Subcutaneous abdominal adipose tissue (tissue), 5 donors: Measurements from ENCODE around the gene PTGR1.

Experiments used
- H3K27ac ChIP-seq: one replicate; pipeline ENCODE4 v1.7.0; 2013; ENCODE audit warnings: low read depth, mild to moderate bottlenecking, inconsistent platforms, low read length, moderate library complexity
- H3K27me3 ChIP-seq, 5 donors: one replicate each; pipeline ENCODE4 v1.7.0; 2013; ENCODE audit warnings: low read length in 5 of 5, inconsistent platforms in 1 of 5; ENCODE audit not compliant: control insufficient read depth in 5 of 5, insufficient read depth in 4 of 5
- H3K36me3 ChIP-seq, 5 donors: one replicate each; pipeline ENCODE4 v1.7.0; 2013; ENCODE audit warnings: low read length in 5 of 5; ENCODE audit not compliant: control insufficient read depth in 5 of 5, insufficient read depth in 5 of 5
- H3K4me1 ChIP-seq, 5 donors: one replicate each; pipeline ENCODE4 v1.7.0; 2013; ENCODE audit warnings: low read length in 5 of 5, mild to moderate bottlenecking in 3 of 5, moderate library complexity in 1 of 5; ENCODE audit not compliant: control insufficient read depth in 5 of 5, insufficient read depth in 5 of 5
- H3K4me3 ChIP-seq, 5 donors: one replicate each; pipeline ENCODE4 v1.7.0; 2013; ENCODE audit warnings: low read length in 5 of 5, low read depth in 1 of 5
- H3K9ac ChIP-seq, 5 donors: one replicate each; pipeline ENCODE4 v1.7.0; 2013; ENCODE audit warnings: low read length in 5 of 5, mild to moderate bottlenecking in 4 of 5, moderate library complexity in 3 of 5
- H3K9me3 ChIP-seq, 5 donors: one replicate each; pipeline ENCODE4 v1.7.0; 2013; ENCODE audit warnings: low read length in 5 of 5; ENCODE audit not compliant: control insufficient read depth in 5 of 5
- donor health status: healthy.
- donor health status: healthy.
- donor health status: healthy.
- donor health status: healthy.
- donor health status: healthy.

Gene PTGR1

GRCh38 chr9:111599092-111599954 is at the start of gene PTGR1:
Gene PTGR1, minus strand, starts transcription at chr9:111599647. Its CDS starts 2,225 bp downstream, at chr9:111597422.
- Histone ChIP-seq H3K9ac (peak within 1 kb of the TSS; percentile 73 to 88 (median 76)), H3K9me3 (no peaks in the 10 kb centered on the region), H3K27ac (peak within 1 kb of the TSS; percentile 95), H3K4me3 (peak within 1 kb of the TSS; percentile 83 to 89 (median 87)), H3K36me3 (peaks cover 12 to 21% (median 14%) of the 10 kb centered on the region in 5 donors), H3K27me3 (no peaks in the 10 kb centered on the region), H3K4me1 (peaks cover 0 to 24% (median 13%) of the 10 kb centered on the region in 5 donors)

- Histone ChIP-seq H3K4me1 (peaks cover 0 to 5% (median 0%) of the 10 kb centered on the region in 5 donors), H3K9ac (no peak overlapping the region), H3K4me3 (no peak overlapping the region), H3K27me3 (no peaks in the 10 kb centered on the region), H3K27ac (no peak overlapping the region), H3K9me3 (no peaks in the 10 kb centered on the region), H3K36me3 (peaks cover 5 to 30% (median 20%) of the 10 kb centered on the region in 5 donors)
These were observed 49.6 kb upstream of the PTGR1 start for GRCh38 chr9:111649016-111649415.

- Histone ChIP-seq H3K9ac (peak overlapping the region in 1 of 5 donors; percentile 29), H3K36me3 (peaks cover 4 to 28% (median 13%) of the 10 kb centered on the region in 5 donors), H3K27me3 (no peaks in the 10 kb centered on the region), H3K4me3 (no peak overlapping the region), H3K9me3 (no peaks in the 10 kb centered on the region), H3K4me1 (peaks cover 0 to 5% (median 0%) of the 10 kb centered on the region in 5 donors), H3K27ac (peak overlapping the region; percentile 60)
These were observed 48.6 kb upstream of the PTGR1 start for GRCh38 chr9:111648066-111648465.

- Histone ChIP-seq H3K4me1 (peaks cover 0 to 10% (median 5%) of the 10 kb centered on the region in 5 donors), H3K9ac (no peak overlapping the region), H3K27ac (no peak overlapping the region), H3K9me3 (no peaks in the 10 kb centered on the region), H3K27me3 (no peaks in the 10 kb centered on the region), H3K36me3 (peaks cover 4 to 28% (median 13%) of the 10 kb centered on the region in 5 donors), H3K4me3 (no peak overlapping the region)
These were observed 47.0 kb upstream of the PTGR1 start for GRCh38 chr9:111646417-111646816.

- no peak overlapping the region for H3K9ac ChIP-seq
- H3K36me3 ChIP-seq: peaks cover 4 to 28% (median 13%) of the 10 kb centered on the region in 5 donors
- H3K27ac ChIP-seq: no peak overlapping the region
These were observed 46.4 kb upstream of the PTGR1 start for GRCh38 chr9:111645806-111646205.

GRCh38 chr9:111644195-111644772 is 44.8 kb upstream of the PTGR1 start:
- Histone ChIP-seq H3K36me3 (peaks cover 0 to 15% (median 6%) of the 10 kb centered on the region in 5 donors), H3K9me3 (no peaks in the 10 kb centered on the region), H3K9ac (no peak overlapping the region), H3K4me1 (peaks cover 0 to 10% (median 5%) of the 10 kb centered on the region in 5 donors), H3K27ac (no peak overlapping the region), H3K27me3 (no peaks in the 10 kb centered on the region), H3K4me3 (no peak overlapping the region)

More at GRCh38 chr9:111645806-111646205, 46.4 kb upstream of the PTGR1 start:
- Histone ChIP-seq H3K4me3 (no peak overlapping the region), H3K27me3 (no peaks in the 10 kb centered on the region), H3K4me1 (peaks cover 0 to 10% (median 5%) of the 10 kb centered on the region in 5 donors), H3K9me3 (no peaks in the 10 kb centered on the region)

- H3K36me3 ChIP-seq: no peaks in the 10 kb centered on the region
- no peaks in the 10 kb centered on the region for H3K27me3 ChIP-seq
- H3K4me3 ChIP-seq: no peak overlapping the region
- H3K9me3 ChIP-seq: no peaks in the 10 kb centered on the region
- no peak overlapping the region for H3K27ac ChIP-seq
- peaks cover 0 to 32% (median 21%) of the 10 kb centered on the region in 5 donors for H3K4me1 ChIP-seq
- no peak overlapping the region for H3K9ac ChIP-seq
These were observed 38.0 kb upstream of the PTGR1 start for GRCh38 chr9:111637421-111637950.

GRCh38 chr9:111634860-111635259 is 35.4 kb upstream of the PTGR1 start:
- H3K9me3 ChIP-seq: no peaks in the 10 kb centered on the region
- H3K36me3 ChIP-seq: no peaks in the 10 kb centered on the region
- no peak overlapping the region for H3K4me3 ChIP-seq
- no peak overlapping the region for H3K9ac ChIP-seq
- no peak overlapping the region for H3K27ac ChIP-seq
- H3K4me1 ChIP-seq: peaks cover 0 to 51% (median 41%) of the 10 kb centered on the region in 5 donors
- H3K27me3 ChIP-seq: no peaks in the 10 kb centered on the region

- Histone ChIP-seq H3K27me3 (no peaks in the 10 kb centered on the region), H3K4me3 (no peak overlapping the region), H3K9ac (peak overlapping the region in 1 of 5 donors; percentile 18), H3K9me3 (no peaks in the 10 kb centered on the region), H3K4me1 (peaks cover 0 to 51% (median 41%) of the 10 kb centered on the region in 5 donors), H3K27ac (no peak overlapping the region), H3K36me3 (no peaks in the 10 kb centered on the region)
These were observed 33.9 kb upstream of the PTGR1 start for GRCh38 chr9:111633389-111633736.
